ENCODE data around the gene LHFPL3. TPM values are rescaled to one million over a fixed set of nuclear protein-coding genes. Genes with fewer than 3 reads are reported as not detected.

LHFPL3 gene
- total and polyA plus RNA-seq, 9 of the 15 experiments (the other 6 are each of a cell fraction or from before 2014, with no cell fraction given): 0.21 to 0.52 TPM; not detected in 7

GRCh38 chr7:104642560-104642959 lies 314.2 kb downstream of the LHFPL3 start:
- intact Hi-C loops (cut with micrococcal nuclease): loop anchor here (10.0 kb wide), 1 partner anchor 122 kb away; no protein-coding TSS in a partner anchor
- Histone ChIP-seq H3K9me3 (replicated peaks; ENCODE audit: control insufficient read depth, insufficient read depth, low read depth, low read length) (no peaks in the 10 kb centered on the region), H3K4me3 (no peak overlapping the region), H3K36me3 (ENCODE audit: control insufficient read depth, insufficient read depth, low read length) (no peaks in the 10 kb centered on the region), H3K4me1 (replicated peaks in 1 of 2; ENCODE audit: control insufficient read depth in 2 of 2, insufficient read depth in 2 of 2, low read length in 2 of 2) (no peaks in the 10 kb centered on the region), H3K27ac (ENCODE audit: extremely low read depth, low read depth, low read length) (no peak overlapping the region), H3K27me3 (ENCODE audit: control insufficient read depth in 2 of 2, insufficient read depth in 2 of 2, low read length in 2 of 2) (peaks cover 3 to 7% of the 10 kb centered on the region in 2 experiments; a peak in 3 of 5 replicates), H3K9ac (ENCODE audit: insufficient read depth in 1 of 2, low read depth in 2 of 2, low read length in 2 of 2) (no peak overlapping the region), H3K4me2 (ENCODE audit: insufficient read depth, low read length) (no peak overlapping the region), H2AFZ (ENCODE audit: low read depth, low read length) (no peak overlapping the region), H4K20me1 (replicated peaks; ENCODE audit: control insufficient read depth, insufficient read depth, low read length) (no peaks in the 10 kb centered on the region), H3K9me1 (ENCODE audit: control insufficient read depth, insufficient read depth, low read length) (no peaks in the 10 kb centered on the region), H3K79me2 (ENCODE audit: control insufficient read depth, insufficient read depth, low read length) (no peaks in the 10 kb centered on the region)
- ChIA-PET POLR2A (interaction anchor here (0.9 kb wide), 1 partner anchor 41 kb away, joined by 3 read pairs; no protein-coding TSS in a partner anchor), CTCF (ENCODE audit: low intra/inter-chr PET ratio) (interaction anchor here (1.4 kb wide), 1 partner anchor 206 kb away, joined by 10 read pairs; no protein-coding TSS in a partner anchor)
- ATAC-seq (no peak), FAIRE-seq (no peak), DNase-seq (ENCODE audit: extremely low read depth in 1 of 4, low spot score in 3 of 4) (no peak)
- BruUV-seq (replicated peaks): no TSS peak
- in situ Hi-C loops (cut with MboI): no loop called here
- 0% methylated on average over 2 of the region's 2 CpGs for WGBS (ENCODE audit: insufficient coverage, low coverage, missing lambda C conversion rate)
- TF ChIP-seq XRCC3 (IDR thresholded peaks at IDR 0.05) (no peak), MTA1 (IDR thresholded peaks at IDR 0.05; ENCODE audit: borderline replicate concordance) (no peak), COPS2 (conservative IDR thresholded peaks at IDR 0.05) (no peak), ARID4B (CRISPR knock-in tag; IDR thresholded peaks at IDR 0.05) (no peak), ZNF407 (IDR thresholded peaks at IDR 0.05; ENCODE audit: low read depth) (no peak), ZNF253 (CRISPR knock-in tag; conservative IDR thresholded peaks at IDR 0.05) (no peak), PHB (CRISPR knock-in tag; IDR thresholded peaks at IDR 0.05) (no peak), STAT5A (IDR thresholded peaks at IDR 0.05; ENCODE audit: borderline replicate concordance, low read length) (no peak), KDM4B (IDR thresholded peaks at IDR 0.05; ENCODE audit: borderline replicate concordance in 2 of 2, low read depth in 1 of 2) (no peak), SAFB (IDR thresholded peaks at IDR 0.05; ENCODE audit: borderline replicate concordance, low read depth, low read length) (no peak)

Data from K562 (cell line).